ENCODE results near the gene SFT2D2.

DNA sequence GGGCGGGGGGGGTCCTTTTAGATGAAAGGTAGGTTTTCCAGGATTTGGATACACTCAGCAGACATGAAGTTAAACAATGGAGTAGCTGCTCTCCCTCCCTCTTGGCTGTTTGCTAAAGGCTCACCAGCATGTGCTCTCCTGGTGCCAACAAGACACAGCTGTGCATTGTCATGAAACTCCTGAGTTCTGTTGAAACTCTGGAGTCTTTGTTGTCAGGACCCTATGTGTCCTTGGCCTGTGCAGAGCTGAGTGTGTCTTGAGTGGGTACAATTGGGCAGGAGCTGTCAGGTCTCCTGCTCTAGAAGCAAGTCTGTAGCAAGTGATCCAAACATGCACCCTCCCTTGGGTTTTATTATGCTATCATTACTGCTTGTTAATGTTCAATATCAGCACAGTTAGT, 67.6 kb downstream of the SFT2D2 start:
- TF ChIP-seq EZH2 (IDR thresholded peaks at IDR 0.05; ENCODE audit: low read length): no peak
- TF ChIP-seq, protein P1, sequence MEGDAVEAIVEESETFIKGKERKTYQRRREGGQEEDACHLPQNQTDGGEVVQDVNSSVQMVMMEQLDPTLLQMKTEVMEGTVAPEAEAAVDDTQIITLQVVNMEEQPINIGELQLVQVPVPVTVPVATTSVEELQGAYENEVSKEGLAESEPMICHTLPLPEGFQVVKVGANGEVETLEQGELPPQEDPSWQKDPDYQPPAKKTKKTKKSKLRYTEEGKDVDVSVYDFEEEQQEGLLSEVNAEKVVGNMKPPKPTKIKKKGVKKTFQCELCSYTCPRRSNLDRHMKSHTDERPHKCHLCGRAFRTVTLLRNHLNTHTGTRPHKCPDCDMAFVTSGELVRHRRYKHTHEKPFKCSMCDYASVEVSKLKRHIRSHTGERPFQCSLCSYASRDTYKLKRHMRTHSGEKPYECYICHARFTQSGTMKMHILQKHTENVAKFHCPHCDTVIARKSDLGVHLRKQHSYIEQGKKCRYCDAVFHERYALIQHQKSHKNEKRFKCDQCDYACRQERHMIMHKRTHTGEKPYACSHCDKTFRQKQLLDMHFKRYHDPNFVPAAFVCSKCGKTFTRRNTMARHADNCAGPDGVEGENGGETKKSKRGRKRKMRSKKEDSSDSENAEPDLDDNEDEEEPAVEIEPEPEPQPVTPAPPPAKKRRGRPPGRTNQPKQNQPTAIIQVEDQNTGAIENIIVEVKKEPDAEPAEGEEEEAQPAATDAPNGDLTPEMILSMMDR (optimal IDR thresholded peaks at IDR 0.05 in 1 of 3, IDR thresholded peaks at IDR 0.05 in 1 of 3, conservative IDR thresholded peaks at IDR 0.05 in 1 of 3; ENCODE audit: extremely low read depth in 1 of 3, insufficient read depth in 2 of 3, low read length in 3 of 3): no peak

Measured in keratinocyte (primary cell).